GM21723 (cell line): ENCODE data around the gene TM2D1.

Experiments used
- ATAC-seq: cut with Tn5 transposase; IDR thresholded peaks from one replicate; pipeline ENCODE4 v1.9.1; 2021; ENCODE audit warnings: mild to moderate bottlenecking, moderate library complexity; ENCODE audit not compliant: unreplicated experiment

The TM2D1 gene

DNA sequence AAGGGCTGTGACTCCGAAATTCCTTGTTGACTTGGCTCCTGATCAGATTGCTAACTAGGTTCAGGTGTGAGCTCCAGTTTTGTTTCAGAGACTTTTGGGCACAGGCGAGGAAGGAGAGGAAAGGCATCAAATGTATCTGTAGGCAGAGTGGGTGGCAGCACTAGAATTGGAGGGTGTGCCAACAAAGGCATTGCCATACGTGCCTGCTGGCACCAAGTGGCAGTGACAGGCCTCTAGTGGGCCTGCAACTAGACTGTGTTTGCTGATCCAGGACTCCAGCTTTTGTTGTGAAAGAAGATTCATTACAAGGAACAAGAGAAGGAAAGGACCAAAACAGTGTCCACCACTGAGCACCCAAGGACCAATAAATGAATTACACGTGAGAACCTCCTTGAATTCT is 79.5 kb downstream of the TM2D1 start:
- ATAC-seq: no peak

DNA sequence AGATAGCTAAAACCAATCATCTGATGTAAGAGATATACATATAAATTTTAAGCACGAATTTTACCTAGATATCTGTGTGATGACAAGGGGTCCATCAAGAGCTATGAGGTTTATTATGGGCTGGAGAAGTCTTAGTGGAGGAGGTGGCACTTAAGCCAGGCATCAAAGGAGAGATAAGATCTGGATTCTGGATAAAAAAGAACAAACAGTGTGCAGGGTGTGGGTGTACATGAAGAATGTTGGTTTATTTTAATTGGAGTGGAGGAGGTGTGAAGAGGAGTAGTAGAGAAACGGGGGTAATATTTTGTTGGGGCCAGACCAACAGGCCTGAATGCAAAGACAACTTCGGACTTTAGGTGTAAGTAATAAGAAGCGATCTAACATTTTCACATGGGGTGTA is 80.6 kb downstream of the TM2D1 start:
- no peak for ATAC-seq

DNA sequence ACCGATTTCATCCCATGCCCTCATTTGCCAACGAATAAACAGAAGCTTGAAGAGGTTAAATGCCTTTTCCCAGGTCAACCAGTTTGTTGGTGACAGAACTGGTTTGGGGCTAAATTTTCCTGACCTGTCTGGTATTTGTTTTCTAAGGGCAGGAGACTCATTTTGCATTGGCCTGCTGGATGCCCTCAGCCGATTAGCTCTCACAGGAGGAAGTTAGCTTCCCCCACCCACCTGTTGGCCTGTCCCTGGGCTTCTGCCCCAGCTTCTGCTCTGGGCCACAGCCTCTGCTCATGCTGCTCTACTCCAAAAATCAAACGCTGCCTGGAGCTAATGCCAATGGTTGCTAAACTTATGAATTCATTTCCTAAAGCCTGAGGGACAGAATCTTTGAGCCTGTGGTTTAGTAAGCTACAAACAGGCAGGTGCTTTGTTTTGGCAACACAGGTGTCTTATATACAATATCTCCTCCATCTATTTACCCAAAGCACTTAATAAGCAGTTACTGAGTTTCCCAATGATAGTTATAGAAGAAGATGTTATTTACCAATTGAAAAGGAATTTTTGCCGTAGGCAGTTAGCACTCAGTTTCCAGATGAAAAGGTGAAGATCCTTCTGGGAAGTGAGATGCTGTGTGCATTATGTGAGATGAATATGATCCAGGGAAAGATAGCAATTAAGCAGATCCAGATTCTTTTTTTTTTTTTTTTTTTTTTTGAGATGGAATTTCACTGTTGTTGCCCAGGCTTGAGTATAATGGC is 82.3 kb downstream of the TM2D1 start:
- no peak for ATAC-seq

DNA sequence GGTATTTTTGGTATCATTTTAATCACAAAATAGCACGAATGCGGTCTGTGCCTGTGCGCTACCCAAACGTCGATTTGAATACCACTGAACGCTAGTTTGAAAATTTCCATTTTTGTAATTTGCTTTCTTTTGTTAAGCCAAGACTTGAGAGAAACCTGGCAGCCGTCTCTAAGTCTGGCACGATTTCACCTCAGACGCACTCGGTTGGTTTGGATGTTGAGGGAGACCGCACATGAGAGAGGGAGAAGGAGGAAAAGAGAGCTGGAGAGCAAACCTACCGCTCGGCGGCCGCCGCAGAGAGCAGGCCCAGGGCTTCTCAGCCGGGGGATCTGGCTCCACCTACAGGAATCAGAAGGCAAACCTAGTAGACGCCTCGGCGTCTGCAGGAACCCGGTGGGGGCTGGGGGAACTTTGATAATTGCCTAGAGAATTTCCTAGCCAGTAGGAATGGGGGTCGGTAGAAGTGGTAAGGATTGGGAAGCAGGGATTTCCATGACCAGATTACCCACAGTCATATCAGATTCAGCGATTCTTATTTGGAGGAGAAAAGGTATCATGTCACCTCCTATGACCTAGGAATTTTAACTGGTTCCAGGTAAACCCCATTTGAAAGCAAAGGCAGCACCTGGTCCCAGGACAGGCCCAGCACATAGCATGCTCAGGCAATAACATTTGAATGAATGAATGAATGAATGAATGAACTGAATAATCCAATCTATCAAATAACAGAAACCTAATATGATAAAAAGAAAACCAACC is 83.2 kb downstream of the TM2D1 start:
- peak; percentile 98 for ATAC-seq

DNA sequence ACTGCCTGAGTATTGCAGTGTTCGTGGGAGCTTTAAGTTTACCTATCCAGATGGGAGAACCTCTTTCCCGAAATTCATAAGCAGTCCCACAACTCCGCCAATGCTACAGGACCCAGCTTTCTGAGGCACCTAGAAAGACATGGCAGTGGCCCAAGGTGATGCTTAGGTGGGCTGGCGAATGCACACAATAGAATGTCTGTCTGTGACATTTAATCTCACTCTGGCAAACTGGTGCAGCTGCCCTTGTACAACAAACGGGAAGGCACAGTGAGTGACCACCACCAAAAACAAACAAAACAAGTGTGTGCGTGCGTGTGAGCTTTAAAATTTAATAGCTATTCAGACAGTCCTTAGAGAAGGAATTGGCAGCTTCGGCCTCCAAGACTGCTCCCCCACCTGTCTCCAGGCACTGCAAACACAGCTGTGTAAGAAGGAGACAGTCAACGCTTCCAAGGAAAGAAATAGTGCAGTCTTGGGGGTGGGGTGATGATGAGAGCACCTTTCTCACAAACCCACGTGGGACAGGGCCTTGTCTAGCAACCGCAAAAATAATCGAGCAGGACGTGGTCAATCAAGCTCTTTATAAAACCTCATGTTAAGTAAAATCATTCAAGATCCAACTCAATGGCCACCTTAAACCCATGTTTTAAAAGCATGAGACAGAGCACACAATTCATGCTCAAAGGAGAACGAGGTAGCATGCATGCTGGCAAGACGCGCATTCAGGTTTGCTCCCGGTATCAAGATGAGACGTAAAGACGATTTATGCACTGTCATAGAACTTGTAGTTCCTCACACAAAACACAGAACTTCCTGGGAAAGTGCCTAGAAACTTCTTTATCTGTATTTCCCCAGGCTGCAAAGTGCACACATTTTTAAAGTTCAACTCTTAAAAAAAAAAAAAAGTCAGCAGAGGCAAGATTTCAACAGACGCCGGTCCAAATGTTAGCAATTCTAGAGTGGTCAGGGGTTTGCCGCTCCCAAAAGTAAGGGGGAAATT is 84.1 kb downstream of the TM2D1 start:
- ATAC-seq: peak; percentile 5

DNA sequence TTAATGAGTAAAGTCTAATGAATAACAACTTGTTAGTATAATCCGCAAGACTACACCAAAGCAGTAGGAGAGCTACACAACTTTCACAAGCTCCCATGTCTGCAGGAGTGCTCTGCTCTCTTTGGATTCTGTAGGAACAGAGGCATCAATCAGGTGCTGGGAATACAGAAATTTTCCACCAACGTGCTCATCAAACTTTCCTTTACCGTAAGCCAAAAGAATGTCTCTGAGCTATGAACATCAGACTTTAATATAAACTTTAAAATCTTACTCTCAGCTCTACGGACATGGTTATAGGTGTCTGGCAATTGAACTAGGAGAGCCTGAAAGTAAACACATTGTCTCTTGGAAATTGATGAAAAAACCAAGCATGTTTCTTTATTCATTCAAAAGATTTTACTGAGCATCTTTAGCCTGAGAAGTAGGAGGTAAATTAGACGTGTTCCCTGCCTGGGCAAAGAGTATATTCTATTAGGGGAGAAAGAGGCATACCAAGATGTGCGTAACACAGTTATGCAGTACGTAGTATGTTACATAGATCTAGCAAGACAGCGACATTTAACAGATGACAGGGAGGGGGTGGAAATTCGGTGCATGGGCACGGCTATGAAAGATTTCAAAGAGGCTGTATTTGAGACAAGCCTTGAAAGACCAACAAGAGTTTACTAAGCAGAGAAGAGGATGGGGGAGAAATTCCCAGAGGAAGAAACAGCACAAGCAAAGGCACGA is 85.2 kb downstream of the TM2D1 start:
- no peak for ATAC-seq

DNA sequence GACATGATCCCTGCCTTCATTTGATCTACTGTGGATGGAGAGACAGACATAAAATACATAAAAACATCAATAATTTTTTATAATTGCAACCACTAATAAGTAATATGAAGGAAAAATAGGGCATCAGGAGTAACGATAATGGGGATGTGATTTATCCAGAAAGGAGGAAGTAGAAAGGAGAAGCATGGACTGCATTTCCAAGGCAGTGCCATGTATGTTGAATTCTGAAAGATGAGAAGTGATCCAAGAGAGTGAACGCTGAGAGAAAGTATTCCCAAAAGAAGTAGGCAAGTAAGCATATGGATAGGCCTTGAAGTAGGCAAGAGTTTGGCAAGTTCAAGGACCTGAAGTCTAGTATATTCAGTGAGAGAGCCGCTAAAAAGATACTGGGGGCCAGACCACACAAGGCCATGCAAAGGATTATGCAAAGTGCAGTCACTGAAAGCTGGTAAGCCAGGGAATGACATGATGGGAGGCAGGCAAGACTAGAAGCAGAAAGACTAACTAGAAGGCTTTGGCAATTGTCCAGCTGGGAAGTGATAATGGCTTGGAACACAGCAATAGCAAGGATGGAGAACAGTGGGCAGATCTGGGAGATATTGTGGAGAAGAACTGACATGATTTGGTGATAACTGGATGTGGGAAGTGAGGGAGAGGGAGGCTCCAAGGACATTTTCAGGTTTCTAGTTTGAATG is 85.9 kb downstream of the TM2D1 start:
- no peak for ATAC-seq

DNA sequence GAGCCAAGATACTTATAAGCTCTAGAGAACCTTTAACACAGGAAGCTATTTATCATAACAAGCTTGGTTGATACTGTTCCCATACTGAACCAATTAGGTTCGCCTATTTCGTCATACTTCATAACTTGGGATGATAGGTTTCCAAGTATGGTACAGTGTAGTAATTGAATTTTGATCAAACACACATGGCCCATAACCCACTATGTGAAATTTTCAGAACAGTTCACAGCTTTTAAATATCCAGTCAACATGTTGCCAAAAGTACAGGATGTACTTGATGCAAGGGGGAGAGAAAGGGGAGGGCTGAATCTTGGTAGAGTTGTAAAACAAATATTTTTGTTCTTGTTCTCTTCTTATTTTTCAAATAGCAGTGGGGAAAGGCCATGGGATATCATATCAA is 86.6 kb downstream of the TM2D1 start:
- no peak for ATAC-seq

DNA sequence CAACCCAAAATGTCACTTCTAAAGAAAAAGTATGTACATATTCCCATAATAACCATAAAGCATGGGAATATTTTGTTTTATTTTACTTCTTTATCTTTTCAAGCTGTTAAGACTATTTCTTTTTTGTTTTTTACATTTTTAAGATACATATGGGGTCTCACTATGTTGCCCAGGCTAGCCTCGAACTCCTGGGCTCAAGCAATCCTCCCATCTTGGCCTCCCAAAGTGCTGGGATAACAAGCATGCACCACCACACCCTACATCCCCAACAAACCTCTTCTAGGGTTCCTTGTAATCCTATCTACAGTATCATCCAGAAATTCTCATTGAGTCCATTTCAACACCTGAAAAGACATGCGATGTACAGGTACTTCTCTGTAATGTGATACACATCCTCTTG is 87.5 kb downstream of the TM2D1 start:
- ATAC-seq: no peak

DNA sequence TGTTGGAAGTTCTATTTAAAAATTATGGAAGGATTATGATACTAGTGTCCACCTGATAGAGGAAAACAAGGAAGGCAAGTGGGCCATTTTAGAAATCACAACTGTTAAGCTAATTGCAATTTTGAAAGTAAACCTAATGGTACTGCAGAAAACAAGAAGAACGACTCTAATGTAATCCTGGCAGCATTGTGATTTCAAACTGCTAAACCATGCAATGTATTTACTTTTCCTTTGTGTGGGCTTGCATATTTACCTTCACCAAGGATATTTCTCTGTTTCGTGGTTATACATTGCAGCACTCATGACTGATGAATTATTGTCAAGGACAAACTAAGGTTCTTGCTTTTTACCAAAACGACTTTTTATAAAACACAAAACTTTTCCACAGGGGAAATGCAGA is 88.1 kb downstream of the TM2D1 start:
- no peak for ATAC-seq

DNA sequence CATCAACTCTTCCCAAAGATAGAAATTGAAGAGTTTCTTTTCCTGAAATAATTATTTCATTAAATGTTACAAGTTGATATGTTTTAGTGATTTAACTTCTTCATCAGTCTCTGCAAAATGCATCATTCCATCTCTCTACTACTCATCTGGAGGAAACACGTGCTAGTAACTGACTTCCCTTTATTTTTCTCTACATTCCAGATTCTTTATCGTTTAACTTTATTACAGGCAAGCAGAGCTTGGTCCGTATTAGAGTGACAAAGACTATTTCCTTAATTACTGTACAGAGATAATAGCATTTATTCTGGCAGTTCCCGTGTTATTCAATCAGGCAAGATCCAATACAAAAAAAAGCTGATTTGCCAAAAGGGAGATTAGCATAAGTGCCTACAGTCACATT is 88.6 kb downstream of the TM2D1 start:
- ATAC-seq: no peak

DNA sequence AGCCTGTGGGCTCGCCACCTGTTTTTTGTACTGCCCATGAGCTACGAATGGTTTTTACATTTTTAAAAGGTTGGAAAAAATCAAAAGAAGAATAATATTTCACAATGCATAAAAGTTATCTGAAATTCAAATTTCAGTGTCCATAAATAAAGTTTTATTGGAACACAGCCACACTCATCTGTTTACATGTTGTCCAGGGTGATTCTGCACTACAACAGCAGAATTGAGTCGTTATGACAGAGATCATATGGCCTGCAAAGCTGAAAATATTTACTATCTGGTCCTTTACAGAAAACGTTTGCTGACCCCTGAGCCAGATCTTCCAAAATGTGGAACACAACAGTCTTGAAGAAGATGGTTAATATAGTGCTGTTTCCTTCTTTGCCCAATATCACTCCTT is 89.4 kb downstream of the TM2D1 start:
- no peak for ATAC-seq

DNA sequence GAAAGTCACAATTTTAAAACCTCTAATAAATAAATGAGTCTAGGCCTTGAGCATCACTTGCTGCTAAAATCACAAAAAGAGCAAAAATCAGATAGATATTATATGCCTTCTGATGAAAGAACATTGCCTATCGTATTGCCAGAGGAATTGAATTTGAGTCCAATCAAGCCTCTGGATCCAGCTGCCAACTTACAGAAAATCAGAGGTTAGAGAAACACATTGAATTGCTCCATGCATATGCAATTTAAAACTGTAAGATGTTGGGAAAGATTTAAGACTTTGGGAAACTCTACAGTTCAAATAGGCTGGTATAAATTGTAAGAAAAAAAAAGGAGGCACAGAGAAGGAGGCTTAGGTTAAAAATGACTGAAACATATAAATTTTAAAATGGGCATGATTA is 93.5 kb downstream of the TM2D1 start:
- ATAC-seq: no peak
